RCC 7860 (cell line): ENCODE results near the gene ARHGAP28.
A peak's percentile ranks its signal among the peaks of the same experiment; 100 is the strongest.
"Not testable (repeated sequence)": the region's sequence is repeated elsewhere in the genome, so short reads cannot be mapped to it uniquely, and the experiment has no call there.

ENCODE experiments used
- DNase-seq: peaks from one replicate; pipeline ENCODE4 v3.0.0-alpha.2; 2015; ENCODE audit warnings: low spot score
- FAIRE-seq: peaks from 2 replicates; lab custom pipeline; 2012; peaks lifted over from hg19 to GRCh38; lab: Jason Lieb, UNC

The ARHGAP28 gene

GRCh38 chr18:6807515-6808257, 78.2 kb downstream of the ARHGAP28 start:
- FAIRE-seq: no peak
- DNase-seq: no peak

GRCh38 chr18:6810191-6810590, 80.7 kb downstream of the ARHGAP28 start:
- FAIRE-seq: no peak
- DNase-seq: peak; percentile 6

GRCh38 chr18:6811816-6812215, 82.3 kb downstream of the ARHGAP28 start:
- no peak for DNase-seq
- FAIRE-seq: no peak

- DNase-seq: no peak
- FAIRE-seq: no peak
Measured at GRCh38 chr18:6814882-6815425, 85.4 kb downstream of the ARHGAP28 start.

GRCh38 chr18:6816154-6816553, 86.6 kb downstream of the ARHGAP28 start:
- FAIRE-seq: no peak
- no peak for DNase-seq

GRCh38 chr18:6819332-6819731, 89.8 kb downstream of the ARHGAP28 start:
- DNase-seq (no peak), FAIRE-seq (no peak)

GRCh38 chr18:6820314-6820713, 90.8 kb downstream of the ARHGAP28 start:
- FAIRE-seq: no peak
- DNase-seq: no peak

- DNase-seq: no peak
- FAIRE-seq: no peak
Measured at GRCh38 chr18:6821356-6821755, 91.8 kb downstream of the ARHGAP28 start.

- FAIRE-seq, DNase-seq: not testable (repeated sequence)
Measured at GRCh38 chr18:6827161-6827560, 97.6 kb downstream of the ARHGAP28 start.

GRCh38 chr18:6827566-6827965, 98.0 kb downstream of the ARHGAP28 start:
- not testable (repeated sequence) for FAIRE-seq, DNase-seq

GRCh38 chr18:6830916-6831315, 101.4 kb downstream of the ARHGAP28 start:
- no peak for FAIRE-seq
- DNase-seq: no peak

GRCh38 chr18:6835345-6835744, 105.8 kb downstream of the ARHGAP28 start:
- DNase-seq (no peak), FAIRE-seq (no peak)

- FAIRE-seq (no peak), DNase-seq (no peak)
Measured at GRCh38 chr18:6836331-6836730, 106.8 kb downstream of the ARHGAP28 start.

GRCh38 chr18:6837904-6838303, 108.4 kb downstream of the ARHGAP28 start:
- no peak for FAIRE-seq

GRCh38 chr18:6842081-6842480, 112.6 kb downstream of the ARHGAP28 start:
- FAIRE-seq (no peak), DNase-seq (no peak)

More at GRCh38 chr18:6837904-6838303, 108.4 kb downstream of the ARHGAP28 start:
- no peak for DNase-seq

- DNase-seq: no peak
- FAIRE-seq: no peak
Measured at GRCh38 chr18:6843308-6843707, 113.8 kb downstream of the ARHGAP28 start.

GRCh38 chr18:6845521-6845920, 116.0 kb downstream of the ARHGAP28 start:
- DNase-seq, FAIRE-seq: not testable (repeated sequence)

GRCh38 chr18:6850396-6850795, 120.9 kb downstream of the ARHGAP28 start:
- FAIRE-seq (no peak), DNase-seq (no peak)

GRCh38 chr18:6851480-6851879, 122.0 kb downstream of the ARHGAP28 start:
- FAIRE-seq (no peak), DNase-seq (no peak)

- DNase-seq (no peak), FAIRE-seq (no peak)
Measured at GRCh38 chr18:6854811-6855210, 125.3 kb downstream of the ARHGAP28 start.

- no peak for FAIRE-seq
Measured at GRCh38 chr18:6855767-6856166, 126.3 kb downstream of the ARHGAP28 start.

GRCh38 chr18:6857300-6857699, 127.8 kb downstream of the ARHGAP28 start:
- FAIRE-seq (no peak), DNase-seq (no peak)

More at GRCh38 chr18:6855767-6856166, 126.3 kb downstream of the ARHGAP28 start:
- no peak for DNase-seq
